Spleen (tissue), 11 donors: Measurements from ENCODE around the gene YIF1B. TPM values are rescaled to one million over a fixed set of nuclear protein-coding genes. Genes with fewer than 3 reads are reported as not detected.
A peak's percentile ranks its signal among the peaks of the same experiment; 100 is the strongest.

Experiments
- DNase-seq: peaks from one replicate; pipeline ENCODE4 v3.0.0-alpha.2; 2020
- H3K27ac ChIP-seq, 8 donors: fragments of 200-600 bp; sonication (generic) in 7 of 8; 1 replicate in 4 of 8; 2 replicates in 4 of 8; pipeline versions ENCODE4 v1.5.0 to v1.8.0; 2016 to 2021; ENCODE audit warnings: inconsistent platforms in 4 of 8, mild to moderate bottlenecking in 4 of 8, moderate library complexity in 1 of 8
- H3K27me3 ChIP-seq, 7 donors: fragments of 200-600 bp; sonication (generic) in 6 of 7; replicated peaks in 1 of 7; 1 replicate in 4 of 7; 2 replicates in 3 of 7; pipeline versions ENCODE4 v1.5.0 to v1.8.0; 2016 to 2021; ENCODE audit warnings: inconsistent platforms in 3 of 7, mild to moderate bottlenecking in 1 of 7
- H3K36me3 ChIP-seq, 6 donors: fragments of 200-600 bp; sonication (generic) in 5 of 6; 1 replicate in 4 of 6; 2 replicates in 2 of 6; pipeline versions ENCODE4 v1.5.0 to v1.8.0; 2016 to 2021; ENCODE audit warnings: inconsistent platforms in 2 of 6
- H3K4me1 ChIP-seq, 6 donors: fragments of 200-600 bp; sonication (generic) in 5 of 6; 1 replicate in 3 of 6; 2 replicates in 3 of 6; pipeline versions ENCODE4 v1.5.0 to v1.8.0; 2016 to 2021; ENCODE audit warnings: inconsistent platforms in 3 of 6
- H3K4me3 ChIP-seq, 8 donors: fragments of 200-600 bp; sonication (generic) in 7 of 8; 1 replicate in 4 of 8; 2 replicates in 4 of 8; pipeline versions ENCODE4 v1.5.0 to v1.8.0; 2016 to 2021; ENCODE audit warnings: inconsistent platforms in 4 of 8, mild to moderate bottlenecking in 4 of 8, moderate library complexity in 2 of 8
- H3K9me3 ChIP-seq, 8 donors: fragments of 200-600 bp; sonication (generic) in 7 of 8; 1 replicate in 4 of 8; 2 replicates in 4 of 8; pipeline versions ENCODE4 v1.5.0 to v1.8.0; 2016 to 2021; ENCODE audit warnings: inconsistent platforms in 4 of 8
- POLR2A ChIP-seq, 3 donors: fragments of 450-650 bp; IDR thresholded peaks; one replicate each; pipeline ENCODE4 v1.5.1; 2017; ENCODE audit warnings: antibody characterized with exemption in 3 of 3, mild to moderate bottlenecking in 1 of 3
- POLR2AphosphoS5 ChIP-seq, 3 donors: sonication (generic); formaldehyde crosslinking; IDR thresholded peaks; one replicate each; pipeline ENCODE4 v1.5.1; 2017; ENCODE audit warnings: antibody characterized with exemption in 3 of 3
- WGBS, 5 donors: extraction: QIAGEN DNeasy Blood & Tissue Kit in 3 of 5; methylation state at CpG; one replicate each; pipeline versions ENCODE4 v1.1.5 to v1.1.7; 2013 to 2018; 5-methylcytosine and 5-hydroxymethylcytosine counted together
- intact Hi-C: fragments of 100-400 bp; cut with DNase I; formaldehyde crosslinking; loops from one replicate; pipeline ENCODE4 v1.15.0; 2023; ENCODE audit warnings: low total_unique reads
- polyA plus RNA-seq, 3 donors: library from polyadenylated mRNA; stranded (reverse); fragments of 200-250 nt; gene quantifications; one replicate each; pipeline ENCODE4 v1.2.1, GENCODE V29; 2013
- total RNA-seq, 7 donors: library from RNA; depleted of rRNA in 3 of 7; stranded (reverse); fragments of >200 nt in 3 of 7; fragmentation: NEBNext Ultra II Directional in 4 of 7; extraction: Animal tissue kit (Norgen Biotek cat#: 25700) in 4 of 7; gene quantifications; one replicate each; pipeline versions ENCODE4 v1.1.0 to v1.2.1, GENCODE V29; 2016 to 2021
- TF ChIP-seq, protein P1 (sequence below), 11 experiments: fragments of 200-600 bp in 7 of 11; fragments of 450-650 bp in 4 of 11; sonication (generic) in 4 of 11; IDR thresholded peaks in 8 of 11; conservative IDR thresholded peaks in 3 of 11; 1 replicate in 7 of 11; 2 replicates in 4 of 11; pipeline versions ENCODE4 v1.4.0 to v1.8.0; 2016 to 2021; ENCODE audit warnings: antibody characterized with exemption in 11 of 11, inconsistent platforms in 4 of 11, mild to moderate bottlenecking in 1 of 11
- donor health status: healthy with polysubstance abuse.
- donor health status: DM: no; HTN: no; CAD: no; lungs with moderate emphysema.
- donor health status: DM: no; HTN: no; CAD: no.
- donor health status: Bipolar disorder and iron deficiency.
- donor health status: healthy.
- donor health status: DM: no; HTN: no; CAD: no.
- donor health status: DM: yes; HTN: yes; CAD: no.

Gene YIF1B
- total and polyA plus RNA-seq, 10 donors, result 31.4 to 56.7 (median 39.5) TPM

DNA sequence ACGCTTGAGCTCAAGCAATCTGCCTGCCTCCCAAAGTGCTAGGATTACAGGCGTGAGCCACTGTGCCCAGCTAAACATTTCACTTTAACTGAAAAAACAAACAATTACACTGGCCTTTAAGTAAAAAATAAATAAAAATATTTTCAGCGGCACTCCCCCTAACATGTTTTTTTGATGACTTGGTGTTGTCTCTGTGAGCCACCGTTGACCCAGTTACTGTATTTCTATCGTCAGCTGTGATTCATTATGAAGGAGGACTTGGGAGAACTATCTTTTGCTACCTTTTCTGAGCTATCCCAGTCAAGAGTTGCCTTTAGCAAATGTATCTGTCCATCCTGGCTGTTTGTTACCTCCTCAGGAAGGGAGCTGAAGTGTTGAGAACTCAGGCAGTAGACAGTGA is 30.2 kb downstream of the YIF1B start:
- 83 to 92% (median 89%) methylated on average over 5 of the region's 5 CpGs for WGBS, 5 donors
- DNase-seq, result no peak
- no peaks in the 10 kb centered on the region for H3K27me3 ChIP-seq
- TF ChIP-seq, protein P1, sequence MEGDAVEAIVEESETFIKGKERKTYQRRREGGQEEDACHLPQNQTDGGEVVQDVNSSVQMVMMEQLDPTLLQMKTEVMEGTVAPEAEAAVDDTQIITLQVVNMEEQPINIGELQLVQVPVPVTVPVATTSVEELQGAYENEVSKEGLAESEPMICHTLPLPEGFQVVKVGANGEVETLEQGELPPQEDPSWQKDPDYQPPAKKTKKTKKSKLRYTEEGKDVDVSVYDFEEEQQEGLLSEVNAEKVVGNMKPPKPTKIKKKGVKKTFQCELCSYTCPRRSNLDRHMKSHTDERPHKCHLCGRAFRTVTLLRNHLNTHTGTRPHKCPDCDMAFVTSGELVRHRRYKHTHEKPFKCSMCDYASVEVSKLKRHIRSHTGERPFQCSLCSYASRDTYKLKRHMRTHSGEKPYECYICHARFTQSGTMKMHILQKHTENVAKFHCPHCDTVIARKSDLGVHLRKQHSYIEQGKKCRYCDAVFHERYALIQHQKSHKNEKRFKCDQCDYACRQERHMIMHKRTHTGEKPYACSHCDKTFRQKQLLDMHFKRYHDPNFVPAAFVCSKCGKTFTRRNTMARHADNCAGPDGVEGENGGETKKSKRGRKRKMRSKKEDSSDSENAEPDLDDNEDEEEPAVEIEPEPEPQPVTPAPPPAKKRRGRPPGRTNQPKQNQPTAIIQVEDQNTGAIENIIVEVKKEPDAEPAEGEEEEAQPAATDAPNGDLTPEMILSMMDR (IDR thresholded peaks at IDR 0.05 in 8 of 11, conservative IDR thresholded peaks at IDR 0.05 in 3 of 11), result no peak
- TF ChIP-seq POLR2A (IDR thresholded peaks at IDR 0.05), result no peak
- TF ChIP-seq POLR2AphosphoS5 (IDR thresholded peaks at IDR 0.05), result no peak
- no peak overlapping the region for H3K4me3 ChIP-seq
- peaks cover 21 to 82% (median 55%) of the 10 kb centered on the region in 6 donors for H3K4me1 ChIP-seq
- no peaks in the 10 kb centered on the region for H3K9me3 ChIP-seq
- intact Hi-C loops, result no loop called here
- H3K27ac ChIP-seq, result peak overlapping the region in 5 of 8 donors; percentile 10 to 76 (median 70)
- H3K36me3 ChIP-seq, result peaks cover 0 to 70% (median 17%) of the 10 kb centered on the region in 6 donors

DNA sequence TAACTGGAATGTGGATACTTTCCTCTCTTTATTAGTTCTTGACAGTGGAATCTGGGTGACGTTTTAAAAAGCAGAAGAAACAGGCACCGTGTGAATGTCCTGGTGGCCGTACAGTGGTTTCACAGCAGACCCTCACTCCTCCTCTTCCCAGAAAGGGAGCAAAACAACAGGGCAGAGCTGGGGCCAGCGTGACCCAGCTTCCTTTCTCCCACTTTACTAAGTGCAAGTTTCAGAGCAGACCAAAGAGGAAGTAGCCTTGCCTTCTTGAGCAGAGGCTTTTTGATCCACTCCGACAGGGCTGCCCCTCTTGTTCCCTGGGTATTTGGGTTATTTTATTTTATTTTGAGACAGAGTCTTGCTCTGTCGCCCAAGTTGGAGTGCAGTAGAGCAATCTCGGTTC is 31.3 kb downstream of the YIF1B start:
- TF ChIP-seq, protein P1 (IDR thresholded peaks at IDR 0.05 in 8 of 11, conservative IDR thresholded peaks at IDR 0.05 in 3 of 11), result peak in 2 of 11 experiments; percentile 21 to 26
- TF ChIP-seq POLR2A (IDR thresholded peaks at IDR 0.05) (no peak), POLR2AphosphoS5 (IDR thresholded peaks at IDR 0.05) (peak in 1 of 3 donors; percentile 71)
- Histone ChIP-seq H3K27ac (peak overlapping the region; percentile 53 to 76 (median 73)), H3K4me3 (no peak overlapping the region), H3K27me3 (no peaks in the 10 kb centered on the region), H3K36me3 (peaks cover 0 to 70% (median 9%) of the 10 kb centered on the region in 6 donors), H3K9me3 (no peaks in the 10 kb centered on the region), H3K4me1 (peaks cover 26 to 94% (median 66%) of the 10 kb centered on the region in 6 donors)
- intact Hi-C loops, result no loop called here
- 15 to 20% (median 17%) methylated on average over 7 of the region's 7 CpGs for WGBS, 5 donors
- DNase-seq, result no peak

DNA sequence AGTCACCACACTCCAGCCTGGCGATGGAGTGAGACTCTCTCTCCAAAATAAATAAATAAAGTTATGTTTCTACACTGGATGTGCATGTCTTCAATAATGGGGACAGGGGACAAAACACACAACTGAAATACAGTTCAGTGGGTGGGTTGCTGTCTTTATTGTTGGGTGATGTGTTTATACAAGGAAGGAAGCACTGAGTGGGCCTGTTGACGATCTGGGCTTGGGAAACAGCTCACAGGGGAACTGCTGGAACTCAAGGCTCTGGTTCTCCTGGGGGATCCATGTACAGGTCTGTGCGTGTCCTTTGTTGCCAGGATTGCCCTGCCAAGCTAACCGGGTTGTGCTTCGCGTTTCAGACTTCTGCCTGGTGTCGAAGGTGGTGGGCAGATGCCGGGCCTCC is 32.5 kb downstream of the YIF1B start:
- Histone ChIP-seq H3K27me3 (no peaks in the 10 kb centered on the region), H3K36me3 (peaks cover 0 to 60% (median 3%) of the 10 kb centered on the region in 6 donors), H3K27ac (peak overlapping the region in 5 of 8 donors; percentile 44 to 76 (median 62)), H3K9me3 (no peaks in the 10 kb centered on the region), H3K4me3 (no peak overlapping the region), H3K4me1 (peaks cover 26 to 97% (median 73%) of the 10 kb centered on the region in 6 donors)
- TF ChIP-seq POLR2AphosphoS5 (IDR thresholded peaks at IDR 0.05), result no peak
- no peak for TF ChIP-seq POLR2A (IDR thresholded peaks at IDR 0.05)
- TF ChIP-seq, protein P1 (IDR thresholded peaks at IDR 0.05 in 8 of 11, conservative IDR thresholded peaks at IDR 0.05 in 3 of 11), result no peak
- WGBS, 5 donors, result 88 to 92% (median 89%) methylated on average over 8 of the region's 8 CpGs
- no peak for DNase-seq
- intact Hi-C loops, result no loop called here

DNA sequence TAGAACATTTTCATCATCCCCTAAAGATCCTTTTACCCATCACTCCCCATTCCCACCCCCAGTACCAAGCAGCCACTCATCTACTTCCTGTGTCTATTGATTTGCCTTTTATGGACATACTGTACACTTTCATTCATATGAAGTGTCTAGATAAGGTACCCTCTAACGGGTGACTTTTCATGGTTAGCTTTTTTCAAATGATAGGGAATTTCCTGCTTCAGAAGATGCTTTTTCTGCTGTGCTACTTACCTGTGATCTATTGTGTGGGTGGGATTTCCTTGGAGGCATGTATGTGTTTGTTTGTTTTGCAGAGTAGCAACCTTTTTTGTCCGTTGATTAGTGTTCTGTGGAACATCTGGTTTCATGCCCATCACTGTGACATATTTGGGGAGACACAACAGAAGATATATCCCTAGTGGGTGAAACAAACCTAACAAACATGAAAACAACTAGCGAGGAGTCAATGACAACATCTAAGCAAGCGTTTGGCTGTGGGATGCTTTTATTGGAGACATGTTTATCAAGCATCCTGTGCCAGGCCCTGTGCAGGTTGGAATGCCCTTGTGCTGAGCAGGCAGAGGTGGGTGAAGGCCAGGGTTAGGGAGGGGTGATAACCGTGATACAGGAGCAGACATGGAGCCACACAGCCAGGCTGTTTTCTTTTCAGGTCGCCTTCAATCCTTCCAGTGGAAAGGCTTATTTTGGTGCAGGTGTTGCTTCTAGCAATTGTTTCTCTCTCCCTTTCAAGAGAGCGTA is 33.8 kb downstream of the YIF1B start:
- intact Hi-C loops, result no loop called here
- H3K4me1 ChIP-seq, result peaks cover 29 to 93% (median 69%) of the 10 kb centered on the region in 6 donors
- H3K27me3 ChIP-seq, result no peaks in the 10 kb centered on the region
- DNase-seq, result no peak
- H3K9me3 ChIP-seq, result no peaks in the 10 kb centered on the region
- TF ChIP-seq POLR2A (IDR thresholded peaks at IDR 0.05), result no peak
- no peak for TF ChIP-seq POLR2AphosphoS5 (IDR thresholded peaks at IDR 0.05)
- TF ChIP-seq, protein P1 (IDR thresholded peaks at IDR 0.05 in 8 of 11, conservative IDR thresholded peaks at IDR 0.05 in 3 of 11), result no peak
- peaks cover 0 to 47% (median 0%) of the 10 kb centered on the region in 6 donors for H3K36me3 ChIP-seq
- WGBS, 5 donors, result 65 to 74% (median 73%) methylated on average over 7 of the region's 7 CpGs
- H3K4me3 ChIP-seq, result no peak overlapping the region
- peak overlapping the region in 7 of 8 donors; percentile 16 to 82 (median 76) for H3K27ac ChIP-seq
